ENCODE measurements around the gene BLM.

DNA sequence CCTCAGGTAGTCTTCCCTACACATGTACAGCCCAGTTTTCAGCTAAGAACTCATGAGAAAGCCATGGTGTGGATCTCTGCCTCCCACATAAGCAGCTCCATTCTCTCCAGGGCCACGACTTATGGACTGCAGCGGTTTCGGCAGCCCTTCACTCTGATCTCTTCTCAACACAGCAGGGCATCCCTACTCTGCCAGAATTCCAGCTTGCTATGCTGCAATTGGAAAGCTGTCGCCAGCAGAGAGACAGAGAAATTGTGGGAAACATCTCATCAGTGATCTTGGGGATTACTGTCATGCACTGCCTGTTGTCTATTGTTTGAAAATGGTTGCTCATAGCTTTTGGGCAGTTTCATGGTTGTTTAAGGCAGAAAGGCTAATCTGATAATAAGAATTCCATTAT is 11.9 kb upstream of the BLM start:
- TF ChIP-seq, protein P1, sequence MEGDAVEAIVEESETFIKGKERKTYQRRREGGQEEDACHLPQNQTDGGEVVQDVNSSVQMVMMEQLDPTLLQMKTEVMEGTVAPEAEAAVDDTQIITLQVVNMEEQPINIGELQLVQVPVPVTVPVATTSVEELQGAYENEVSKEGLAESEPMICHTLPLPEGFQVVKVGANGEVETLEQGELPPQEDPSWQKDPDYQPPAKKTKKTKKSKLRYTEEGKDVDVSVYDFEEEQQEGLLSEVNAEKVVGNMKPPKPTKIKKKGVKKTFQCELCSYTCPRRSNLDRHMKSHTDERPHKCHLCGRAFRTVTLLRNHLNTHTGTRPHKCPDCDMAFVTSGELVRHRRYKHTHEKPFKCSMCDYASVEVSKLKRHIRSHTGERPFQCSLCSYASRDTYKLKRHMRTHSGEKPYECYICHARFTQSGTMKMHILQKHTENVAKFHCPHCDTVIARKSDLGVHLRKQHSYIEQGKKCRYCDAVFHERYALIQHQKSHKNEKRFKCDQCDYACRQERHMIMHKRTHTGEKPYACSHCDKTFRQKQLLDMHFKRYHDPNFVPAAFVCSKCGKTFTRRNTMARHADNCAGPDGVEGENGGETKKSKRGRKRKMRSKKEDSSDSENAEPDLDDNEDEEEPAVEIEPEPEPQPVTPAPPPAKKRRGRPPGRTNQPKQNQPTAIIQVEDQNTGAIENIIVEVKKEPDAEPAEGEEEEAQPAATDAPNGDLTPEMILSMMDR (IDR thresholded peaks at IDR 0.05), result no peak
- TF ChIP-seq POLR2A (IDR thresholded peaks at IDR 0.05), result no peak

Data from breast epithelium (tissue), 3 donors.